Measurements from ENCODE around the gene CTNNAL1.
"Not testable (repeated sequence)": the region's sequence is repeated elsewhere in the genome, so short reads cannot be mapped to it uniquely, and the experiment has no call there.

CTNNAL1 gene

GRCh38 chr9:108983885-108984284 is 29.4 kb downstream of the CTNNAL1 start:
- DNase-seq (ENCODE audit: low spot score): no peak

GRCh38 chr9:108980893-108981292 is 32.4 kb downstream of the CTNNAL1 start:
- no peak for DNase-seq (ENCODE audit: low spot score)

GRCh38 chr9:108978205-108978604 is 35.1 kb downstream of the CTNNAL1 start:
- no peak for DNase-seq (ENCODE audit: low spot score)

- DNase-seq (ENCODE audit: low spot score): no peak
Measured at GRCh38 chr9:108973895-108974294, 39.4 kb downstream of the CTNNAL1 start.

GRCh38 chr9:108972626-108973209 is 40.6 kb downstream of the CTNNAL1 start:
- no peak for DNase-seq (ENCODE audit: low spot score)

- DNase-seq (ENCODE audit: low spot score): no peak
Measured at GRCh38 chr9:108972186-108972585, 41.1 kb downstream of the CTNNAL1 start.

GRCh38 chr9:108971392-108971791 is 41.9 kb downstream of the CTNNAL1 start:
- DNase-seq (ENCODE audit: low spot score): not testable (repeated sequence)

- DNase-seq (ENCODE audit: low spot score): no peak
Measured at GRCh38 chr9:108967916-108968315, 45.4 kb downstream of the CTNNAL1 start.

GRCh38 chr9:108963459-108964143 is 49.7 kb downstream of the CTNNAL1 start:
- DNase-seq (ENCODE audit: low spot score): no peak

- DNase-seq (ENCODE audit: low spot score): no peak
Measured at GRCh38 chr9:108961151-108961550, 52.1 kb downstream of the CTNNAL1 start.

- DNase-seq (ENCODE audit: low spot score): no peak
Measured at GRCh38 chr9:108960331-108960730, 53.0 kb downstream of the CTNNAL1 start.

- DNase-seq (ENCODE audit: low spot score): peak; percentile 24
Measured at GRCh38 chr9:108956631-108957026, 56.7 kb downstream of the CTNNAL1 start.

GRCh38 chr9:108956022-108956630 is 57.2 kb downstream of the CTNNAL1 start:
- DNase-seq (ENCODE audit: low spot score): no peak

- peak; percentile 18 for DNase-seq (ENCODE audit: low spot score)
Measured at GRCh38 chr9:108953983-108954574, 59.2 kb downstream of the CTNNAL1 start.

GRCh38 chr9:108951578-108951977 is 61.7 kb downstream of the CTNNAL1 start:
- DNase-seq (ENCODE audit: low spot score): no peak

GRCh38 chr9:108950168-108950567 is 63.1 kb downstream of the CTNNAL1 start:
- no peak for DNase-seq (ENCODE audit: low spot score)

GRCh38 chr9:108939975-108940374 is 73.3 kb downstream of the CTNNAL1 start:
- no peak for DNase-seq (ENCODE audit: low spot score)

GRCh38 chr9:108937561-108938305 is 75.6 kb downstream of the CTNNAL1 start:
- DNase-seq (ENCODE audit: low spot score): no peak

- DNase-seq (ENCODE audit: low spot score): peak; percentile 71
Measured at GRCh38 chr9:108934323-108934893, 78.9 kb downstream of the CTNNAL1 start, which contains the start of gene ABITRAM. TSS of gene ABITRAM (plus strand) at chr9:108934400. CDS start at chr9:108934487, 87 bp downstream.

GRCh38 chr9:108933718-108934322 is 79.5 kb downstream of the CTNNAL1 start, which contains the start of gene ELP1:
TSS of gene ELP1 (minus strand) at chr9:108934124. CDS start at chr9:108931146, 2,978 bp downstream.
- peak; percentile 92 for DNase-seq (ENCODE audit: low spot score)

- no peak for DNase-seq (ENCODE audit: low spot score)
Measured at GRCh38 chr9:108933231-108933717, 80.0 kb downstream of the CTNNAL1 start.
